WTC11 (cell line): Measurements from ENCODE around the gene BANF2. TPM values are rescaled to one million over a fixed set of nuclear protein-coding genes. Genes with fewer than 3 reads are reported as not detected.
A peak's percentile ranks its signal among the peaks of the same experiment; 100 is the strongest.

Experiments
- ATAC-seq: fragments of 200-7000 bp; cut with Tn5 transposase; 2 replicates; pipeline ENCODE4 v1.10.0; 2021; ENCODE audit warnings: mild to moderate bottlenecking, moderate library complexity
- CTCF ChIA-PET: fragments of 300-600 bp; sonication (Branson Sonifier 250); formaldehyde crosslinking; loops from one replicate; lab custom pipeline; 2021; ENCODE audit warnings: antibody characterized with exemption; lab: Charles Lee
- POLR2A ChIA-PET: fragments of 350-600 bp; sonication (Branson Sonifier 250); formaldehyde crosslinking; loops from one replicate; lab custom pipeline; 2021; ENCODE audit warnings: antibody characterized with exemption; lab: Charles Lee
- DNase-seq: peaks from one replicate; pipeline ENCODE4 v3.0.0; 2021; ENCODE audit warnings: low spot score
- H3K27ac Mint-ChIP-seq: 2 replicates; pipeline ENCODE4 v1.8.0; 2021; ENCODE audit warnings: mixed read lengths
- H3K27me3 Mint-ChIP-seq: 2 replicates; pipeline ENCODE4 v1.8.0; 2021; ENCODE audit warnings: low read depth, mild to moderate bottlenecking, moderate library complexity, mixed read lengths
- H3K36me3 Mint-ChIP-seq: 2 replicates; pipeline ENCODE4 v1.8.0; 2021; ENCODE audit warnings: mixed read lengths
- H3K4me1 Mint-ChIP-seq: 2 replicates; pipeline ENCODE4 v1.8.0; 2022; ENCODE audit warnings: mixed read lengths
- H3K4me3 Mint-ChIP-seq: 2 replicates; pipeline ENCODE4 v1.8.0; 2021; ENCODE audit warnings: mild to moderate bottlenecking, moderate library complexity, mixed read lengths
- H3K9me3 Mint-ChIP-seq: 2 replicates; pipeline ENCODE4 v1.8.0; 2021; ENCODE audit warnings: mixed read lengths
- CREB1 ChIP-seq: sonication (generic); formaldehyde crosslinking; IDR thresholded peaks from 2 replicates; pipeline ENCODE4 v1.8.0; 2023; ENCODE audit warnings: mild to moderate bottlenecking, missing genetic modification reagents
- GRHL2 ChIP-seq: fragments of 250-450 bp; sonication (Bioruptor Pico); IDR thresholded peaks from 2 replicates; pipeline ENCODE4 v1.8.0; 2022; ENCODE audit warnings: mild to moderate bottlenecking, moderate library complexity; ENCODE audit not compliant: insufficient replicate concordance, severe bottlenecking
- NFE2L1 ChIP-seq: sonication (generic); formaldehyde crosslinking; IDR thresholded peaks from 2 replicates; pipeline ENCODE4 v1.8.1; 2023; ENCODE audit warnings: missing genetic modification reagents
- OVOL2 ChIP-seq: fragments of 250-450 bp; sonication (Bioruptor Pico); IDR thresholded peaks from 2 replicates; pipeline ENCODE4 v1.9.0; 2021; ENCODE audit warnings: mild to moderate bottlenecking, borderline replicate concordance
- SMAD3 ChIP-seq: sonication (generic); formaldehyde crosslinking; IDR thresholded peaks from 2 replicates; pipeline ENCODE4 v1.8.0; 2022; ENCODE audit warnings: missing genetic modification reagents, mild to moderate bottlenecking, borderline replicate concordance
- SMAD4 ChIP-seq: sonication (generic); formaldehyde crosslinking; IDR thresholded peaks from 2 replicates; pipeline ENCODE4 v1.8.0; 2022; ENCODE audit warnings: mild to moderate bottlenecking, missing genetic modification reagents
- ZNF232 ChIP-seq: sonication (generic); formaldehyde crosslinking; IDR thresholded peaks from 2 replicates; pipeline ENCODE4 v1.8.0; 2022; ENCODE audit warnings: mild to moderate bottlenecking, missing genetic modification reagents
- ZNF423 ChIP-seq: fragments of 250-450 bp; sonication (Bioruptor Pico); IDR thresholded peaks from 2 replicates; pipeline ENCODE4 v2.1.2; 2022; ENCODE audit warnings: mild to moderate bottlenecking, moderate library complexity
- total RNA-seq: library from RNA; stranded (reverse); gene quantifications from 3 replicates; pipeline ENCODE4 v1.2.3, GENCODE V29; 2021
- TF ChIP-seq, protein P1 (sequence below): fragments of 250-450 bp; sonication (Bioruptor Pico); IDR thresholded peaks from 2 replicates; pipeline ENCODE4 v1.8.0; 2021; ENCODE audit warnings: mild to moderate bottlenecking
- TF ChIP-seq, protein P2 (sequence below): sonication (generic); formaldehyde crosslinking; IDR thresholded peaks from 2 replicates; pipeline ENCODE4 v1.8.1; 2023; ENCODE audit warnings: mild to moderate bottlenecking, missing genetic modification reagents
- TF ChIP-seq, protein P3 (sequence below): sonication (generic); formaldehyde crosslinking; IDR thresholded peaks from 2 replicates; pipeline ENCODE4 v1.8.0; 2022; ENCODE audit warnings: mild to moderate bottlenecking, missing genetic modification reagents
- TF ChIP-seq, protein P4 (sequence below): sonication (generic); formaldehyde crosslinking; IDR thresholded peaks from 2 replicates; pipeline ENCODE4 v1.8.1; 2022; ENCODE audit warnings: mild to moderate bottlenecking, missing genetic modification reagents, moderate library complexity, borderline replicate concordance
- TF ChIP-seq, protein P5 (sequence below): sonication (generic); formaldehyde crosslinking; IDR thresholded peaks from 2 replicates; pipeline ENCODE4 v1.8.0; 2022; ENCODE audit warnings: mild to moderate bottlenecking, missing genetic modification reagents
- TF ChIP-seq, protein P6 (sequence below): sonication (generic); formaldehyde crosslinking; IDR thresholded peaks from 2 replicates; pipeline ENCODE4 v1.8.1; 2023; ENCODE audit warnings: mild to moderate bottlenecking, missing genetic modification reagents, moderate library complexity
- TF ChIP-seq, protein P7 (sequence below): sonication (generic); formaldehyde crosslinking; IDR thresholded peaks from 2 replicates; pipeline ENCODE4 v1.8.0; 2022; ENCODE audit warnings: mild to moderate bottlenecking, missing genetic modification reagents
- TF ChIP-seq, protein P8 (sequence below): sonication (generic); formaldehyde crosslinking; IDR thresholded peaks from 2 replicates; pipeline ENCODE4 v1.8.1; 2023; ENCODE audit warnings: mild to moderate bottlenecking, missing genetic modification reagents

Gene BANF2
- total RNA-seq, 1 experiment from 2014 or later: not detected

DNA sequence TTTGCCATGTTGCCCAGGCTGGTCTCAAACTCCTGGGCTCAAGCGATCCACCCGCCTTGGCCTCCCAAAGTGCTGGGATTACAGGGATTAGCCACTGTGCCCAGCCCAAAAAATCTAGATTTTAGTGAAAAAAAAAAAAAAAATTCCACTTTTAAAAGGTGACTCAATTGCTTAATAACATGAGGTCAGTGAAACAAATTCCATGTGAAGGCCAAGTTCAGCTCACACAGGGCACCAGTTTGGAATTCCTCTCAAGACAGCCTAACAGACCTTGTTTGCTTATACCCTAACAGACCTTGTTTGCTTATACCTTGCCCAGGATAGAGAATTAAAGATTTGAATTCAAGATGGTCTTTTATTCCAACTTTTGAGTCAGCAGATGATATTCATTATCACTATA lies 22.8 kb upstream of the BANF2 start (continued):
- TF ChIP-seq, protein P1, sequence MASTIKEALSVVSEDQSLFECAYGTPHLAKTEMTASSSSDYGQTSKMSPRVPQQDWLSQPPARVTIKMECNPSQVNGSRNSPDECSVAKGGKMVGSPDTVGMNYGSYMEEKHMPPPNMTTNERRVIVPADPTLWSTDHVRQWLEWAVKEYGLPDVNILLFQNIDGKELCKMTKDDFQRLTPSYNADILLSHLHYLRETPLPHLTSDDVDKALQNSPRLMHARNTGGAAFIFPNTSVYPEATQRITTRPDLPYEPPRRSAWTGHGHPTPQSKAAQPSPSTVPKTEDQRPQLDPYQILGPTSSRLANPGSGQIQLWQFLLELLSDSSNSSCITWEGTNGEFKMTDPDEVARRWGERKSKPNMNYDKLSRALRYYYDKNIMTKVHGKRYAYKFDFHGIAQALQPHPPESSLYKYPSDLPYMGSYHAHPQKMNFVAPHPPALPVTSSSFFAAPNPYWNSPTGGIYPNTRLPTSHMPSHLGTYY (CRISPR knock-in tag): no peak
- TF ChIP-seq, protein P2, sequence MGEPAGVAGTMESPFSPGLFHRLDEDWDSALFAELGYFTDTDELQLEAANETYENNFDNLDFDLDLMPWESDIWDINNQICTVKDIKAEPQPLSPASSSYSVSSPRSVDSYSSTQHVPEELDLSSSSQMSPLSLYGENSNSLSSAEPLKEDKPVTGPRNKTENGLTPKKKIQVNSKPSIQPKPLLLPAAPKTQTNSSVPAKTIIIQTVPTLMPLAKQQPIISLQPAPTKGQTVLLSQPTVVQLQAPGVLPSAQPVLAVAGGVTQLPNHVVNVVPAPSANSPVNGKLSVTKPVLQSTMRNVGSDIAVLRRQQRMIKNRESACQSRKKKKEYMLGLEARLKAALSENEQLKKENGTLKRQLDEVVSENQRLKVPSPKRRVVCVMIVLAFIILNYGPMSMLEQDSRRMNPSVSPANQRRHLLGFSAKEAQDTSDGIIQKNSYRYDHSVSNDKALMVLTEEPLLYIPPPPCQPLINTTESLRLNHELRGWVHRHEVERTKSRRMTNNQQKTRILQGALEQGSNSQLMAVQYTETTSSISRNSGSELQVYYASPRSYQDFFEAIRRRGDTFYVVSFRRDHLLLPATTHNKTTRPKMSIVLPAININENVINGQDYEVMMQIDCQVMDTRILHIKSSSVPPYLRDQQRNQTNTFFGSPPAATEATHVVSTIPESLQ (CRISPR knock-in tag): no peak
- TF ChIP-seq NFE2L1 (no peak), ZNF232 (CRISPR knock-in tag) (no peak), SMAD3 (no peak), CREB1 (CRISPR knock-in tag) (no peak)
- TF ChIP-seq, protein P3, sequence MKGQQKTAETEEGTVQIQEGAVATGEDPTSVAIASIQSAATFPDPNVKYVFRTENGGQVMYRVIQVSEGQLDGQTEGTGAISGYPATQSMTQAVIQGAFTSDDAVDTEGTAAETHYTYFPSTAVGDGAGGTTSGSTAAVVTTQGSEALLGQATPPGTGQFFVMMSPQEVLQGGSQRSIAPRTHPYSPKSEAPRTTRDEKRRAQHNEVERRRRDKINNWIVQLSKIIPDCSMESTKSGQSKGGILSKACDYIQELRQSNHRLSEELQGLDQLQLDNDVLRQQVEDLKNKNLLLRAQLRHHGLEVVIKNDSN (CRISPR knock-in tag): no peak
- TF ChIP-seq, protein P4, sequence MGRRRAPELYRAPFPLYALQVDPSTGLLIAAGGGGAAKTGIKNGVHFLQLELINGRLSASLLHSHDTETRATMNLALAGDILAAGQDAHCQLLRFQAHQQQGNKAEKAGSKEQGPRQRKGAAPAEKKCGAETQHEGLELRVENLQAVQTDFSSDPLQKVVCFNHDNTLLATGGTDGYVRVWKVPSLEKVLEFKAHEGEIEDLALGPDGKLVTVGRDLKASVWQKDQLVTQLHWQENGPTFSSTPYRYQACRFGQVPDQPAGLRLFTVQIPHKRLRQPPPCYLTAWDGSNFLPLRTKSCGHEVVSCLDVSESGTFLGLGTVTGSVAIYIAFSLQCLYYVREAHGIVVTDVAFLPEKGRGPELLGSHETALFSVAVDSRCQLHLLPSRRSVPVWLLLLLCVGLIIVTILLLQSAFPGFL (CRISPR knock-in tag): no peak

DNA sequence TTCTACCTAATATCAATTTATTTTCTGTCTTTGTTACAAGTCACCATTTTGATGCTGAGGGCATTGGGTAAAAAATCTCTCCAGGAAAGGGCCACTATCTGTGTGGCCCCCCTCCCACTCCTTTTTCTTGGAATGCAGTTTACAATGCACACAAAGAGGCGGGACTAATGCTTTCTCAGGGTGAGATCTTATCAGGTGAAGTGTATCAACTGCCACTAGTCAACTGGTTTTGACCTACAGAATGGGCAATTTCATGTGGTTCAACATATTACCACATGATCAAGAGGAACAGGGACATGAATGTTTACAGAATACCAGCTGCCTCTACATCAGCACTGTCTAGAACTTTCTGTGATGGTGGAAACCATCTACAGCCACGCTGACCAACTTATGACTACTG lies 21.5 kb upstream of the BANF2 start:
- TF ChIP-seq, protein P5, sequence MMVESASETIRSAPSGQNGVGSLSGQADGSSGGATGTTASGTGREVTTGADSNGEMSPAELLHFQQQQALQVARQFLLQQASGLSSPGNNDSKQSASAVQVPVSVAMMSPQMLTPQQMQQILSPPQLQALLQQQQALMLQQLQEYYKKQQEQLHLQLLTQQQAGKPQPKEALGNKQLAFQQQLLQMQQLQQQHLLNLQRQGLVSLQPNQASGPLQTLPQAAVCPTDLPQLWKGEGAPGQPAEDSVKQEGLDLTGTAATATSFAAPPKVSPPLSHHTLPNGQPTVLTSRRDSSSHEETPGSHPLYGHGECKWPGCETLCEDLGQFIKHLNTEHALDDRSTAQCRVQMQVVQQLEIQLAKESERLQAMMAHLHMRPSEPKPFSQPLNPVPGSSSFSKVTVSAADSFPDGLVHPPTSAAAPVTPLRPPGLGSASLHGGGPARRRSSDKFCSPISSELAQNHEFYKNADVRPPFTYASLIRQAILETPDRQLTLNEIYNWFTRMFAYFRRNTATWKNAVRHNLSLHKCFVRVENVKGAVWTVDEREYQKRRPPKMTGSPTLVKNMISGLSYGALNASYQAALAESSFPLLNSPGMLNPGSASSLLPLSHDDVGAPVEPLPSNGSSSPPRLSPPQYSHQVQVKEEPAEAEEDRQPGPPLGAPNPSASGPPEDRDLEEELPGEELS (CRISPR knock-in tag): no peak
- TF ChIP-seq, protein P6, sequence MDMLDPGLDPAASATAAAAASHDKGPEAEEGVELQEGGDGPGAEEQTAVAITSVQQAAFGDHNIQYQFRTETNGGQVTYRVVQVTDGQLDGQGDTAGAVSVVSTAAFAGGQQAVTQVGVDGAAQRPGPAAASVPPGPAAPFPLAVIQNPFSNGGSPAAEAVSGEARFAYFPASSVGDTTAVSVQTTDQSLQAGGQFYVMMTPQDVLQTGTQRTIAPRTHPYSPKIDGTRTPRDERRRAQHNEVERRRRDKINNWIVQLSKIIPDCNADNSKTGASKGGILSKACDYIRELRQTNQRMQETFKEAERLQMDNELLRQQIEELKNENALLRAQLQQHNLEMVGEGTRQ (CRISPR knock-in tag): no peak
- TF ChIP-seq GRHL2 (CRISPR knock-in tag) (no peak), SMAD4 (no peak)
- TF ChIP-seq, protein P7, sequence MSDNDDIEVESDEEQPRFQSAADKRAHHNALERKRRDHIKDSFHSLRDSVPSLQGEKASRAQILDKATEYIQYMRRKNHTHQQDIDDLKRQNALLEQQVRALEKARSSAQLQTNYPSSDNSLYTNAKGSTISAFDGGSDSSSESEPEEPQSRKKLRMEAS (CRISPR knock-in tag): no peak
- no peak for DNase-seq
- ChIA-PET CTCF (no interaction called here), POLR2A (no interaction called here)
- Mint-ChIP-seq H3K9me3 (no peaks in the 10 kb centered on the region), H3K4me1 (peaks cover 43% of the 10 kb centered on the region), H3K27ac (peak overlapping the region; percentile 80), H3K27me3 (no peaks in the 10 kb centered on the region), H3K4me3 (no peak overlapping the region), H3K36me3 (peaks cover 19% of the 10 kb centered on the region)
- no peak for ATAC-seq

DNA sequence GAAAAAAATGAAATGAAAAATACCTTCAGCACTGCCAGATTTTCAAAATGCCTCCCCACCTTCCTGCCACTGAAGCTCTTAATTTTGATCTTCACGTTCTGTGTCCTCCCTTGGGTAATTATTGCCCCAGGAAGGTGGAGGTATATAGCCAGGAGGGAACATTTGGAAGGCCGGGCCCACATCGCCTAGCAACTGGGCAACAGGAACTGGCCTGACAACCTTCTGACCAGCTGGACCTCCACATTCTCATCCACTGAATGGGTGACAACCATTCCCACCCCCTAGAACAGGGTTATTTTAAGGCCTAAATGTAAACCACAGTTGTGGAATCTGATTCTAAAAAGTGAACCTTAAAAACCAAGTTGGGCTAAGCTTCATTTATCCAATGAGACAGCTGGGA lies 20.9 kb upstream of the BANF2 start:
- Mint-ChIP-seq H3K9me3 (no peaks in the 10 kb centered on the region), H3K4me1 (peaks cover 45% of the 10 kb centered on the region), H3K27ac (peak overlapping the region; percentile 85; the same call in 1 of the 2 replicates), H3K4me3 (no peak overlapping the region), H3K36me3 (peaks cover 19% of the 10 kb centered on the region), H3K27me3 (no peaks in the 10 kb centered on the region)
- DNase-seq: no peak
- TF ChIP-seq ZNF423: no peak
- no peak for TF ChIP-seq ZNF232 (CRISPR knock-in tag)
- no peak for TF ChIP-seq OVOL2 (CRISPR knock-in tag)
- TF ChIP-seq, protein P8, sequence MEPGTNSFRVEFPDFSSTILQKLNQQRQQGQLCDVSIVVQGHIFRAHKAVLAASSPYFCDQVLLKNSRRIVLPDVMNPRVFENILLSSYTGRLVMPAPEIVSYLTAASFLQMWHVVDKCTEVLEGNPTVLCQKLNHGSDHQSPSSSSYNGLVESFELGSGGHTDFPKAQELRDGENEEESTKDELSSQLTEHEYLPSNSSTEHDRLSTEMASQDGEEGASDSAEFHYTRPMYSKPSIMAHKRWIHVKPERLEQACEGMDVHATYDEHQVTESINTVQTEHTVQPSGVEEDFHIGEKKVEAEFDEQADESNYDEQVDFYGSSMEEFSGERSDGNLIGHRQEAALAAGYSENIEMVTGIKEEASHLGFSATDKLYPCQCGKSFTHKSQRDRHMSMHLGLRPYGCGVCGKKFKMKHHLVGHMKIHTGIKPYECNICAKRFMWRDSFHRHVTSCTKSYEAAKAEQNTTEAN (CRISPR knock-in tag): no peak
- CTCF ChIA-PET: interaction anchor here (2.1 kb wide), 1 partner anchor 29 kb away, joined by 6 read pairs; no protein-coding TSS in a partner anchor
- no peak for ATAC-seq
- POLR2A ChIA-PET: interaction anchor here (0.6 kb wide), 1 partner anchor 283 kb away, joined by 3 read pairs; no protein-coding TSS in a partner anchor
